ENCODE data around the gene FHIT. TPM values are rescaled to one million over a fixed set of nuclear protein-coding genes. Genes with fewer than 3 reads are reported as not detected.
"Not testable (repeated sequence)": the region's sequence is repeated elsewhere in the genome, so short reads cannot be mapped to it uniquely, and the experiment has no call there.

FHIT gene
- total and polyA plus RNA-seq, 8 donors = 1.8 to 10.6 (median 7.1) TPM

- WGBS, 5 donors = 83 to 91% (median 87%) methylated on average over 7 of the region's 7 CpGs
- no peak for DNase-seq
- intact Hi-C loops (cut with DNase I; ENCODE audit: low total_unique reads) = no loop called here
- H3K4me1 ChIP-seq = peaks cover 0 to 25% (median 13%) of the 10 kb centered on the region in 4 donors
- H3K4me3 ChIP-seq = no peak overlapping the region
- no peaks in the 10 kb centered on the region for H3K27me3 ChIP-seq
- no peak for TF ChIP-seq EP300 (IDR thresholded peaks at IDR 0.05)
- TF ChIP-seq CTCF (IDR thresholded peaks at IDR 0.05) = no peak
- no peak for TF ChIP-seq POLR2AphosphoS5 (IDR thresholded peaks at IDR 0.05)
- no peak for TF ChIP-seq POLR2A (IDR thresholded peaks at IDR 0.05)
- no peaks in the 10 kb centered on the region for H3K9me3 ChIP-seq
- peak overlapping the region in 1 of 5 donors; percentile 60 for H3K27ac ChIP-seq
- no peaks in the 10 kb centered on the region for H3K36me3 ChIP-seq
Observed at GRCh38 chr3:59808446-59808845, 1442.8 kb downstream of the FHIT start.

GRCh38 chr3:59803268-59803667 lies 1448.0 kb downstream of the FHIT start:
- Histone ChIP-seq H3K9me3 (no peaks in the 10 kb centered on the region), H3K36me3 (no peaks in the 10 kb centered on the region), H3K4me3 (no peak overlapping the region), H3K4me1 (no peaks in the 10 kb centered on the region), H3K27ac (no peak overlapping the region), H3K27me3 (no peaks in the 10 kb centered on the region)
- WGBS, 5 donors = 92 to 96% (median 93%) methylated on average over 11 of the region's 11 CpGs
- intact Hi-C loops (cut with DNase I; ENCODE audit: low total_unique reads) = no loop called here
- TF ChIP-seq CTCF (IDR thresholded peaks at IDR 0.05) (no peak), POLR2A (IDR thresholded peaks at IDR 0.05) (no peak), POLR2AphosphoS5 (IDR thresholded peaks at IDR 0.05) (no peak)
- no peak for DNase-seq

- H3K27me3 ChIP-seq; DNase-seq; H3K4me1 ChIP-seq; H3K36me3 ChIP-seq; H3K27ac ChIP-seq; intact Hi-C loops (cut with DNase I; ENCODE audit: low total_unique reads); H3K4me3 ChIP-seq; H3K9me3 ChIP-seq: not testable (repeated sequence)
- WGBS, 5 donors = 85 to 90% (median 88%) methylated on average over 5 of the region's 5 CpGs
Observed at GRCh38 chr3:59802453-59802852, 1448.8 kb downstream of the FHIT start.

- WGBS, 5 donors = 51 to 78% (median 57%) methylated on average over 2 of the region's 2 CpGs
- intact Hi-C loops (cut with DNase I; ENCODE audit: low total_unique reads) = no loop called here
- no peaks in the 10 kb centered on the region for H3K27me3 ChIP-seq
- H3K4me3 ChIP-seq = no peak overlapping the region
- peak in 1 of 2 donors; percentile 41 for DNase-seq
- no peaks in the 10 kb centered on the region for H3K36me3 ChIP-seq
- no peaks in the 10 kb centered on the region for H3K9me3 ChIP-seq
- H3K4me1 ChIP-seq = no peaks in the 10 kb centered on the region
- no peak overlapping the region for H3K27ac ChIP-seq
- TF ChIP-seq POLR2AphosphoS5 (IDR thresholded peaks at IDR 0.05) (no peak), CTCF (IDR thresholded peaks at IDR 0.05) (no peak), POLR2A (IDR thresholded peaks at IDR 0.05) (no peak), EP300 (IDR thresholded peaks at IDR 0.05) (no peak)
Observed at GRCh38 chr3:59802045-59802444, 1449.2 kb downstream of the FHIT start.

- no peaks in the 10 kb centered on the region for H3K36me3 ChIP-seq
- H3K4me3 ChIP-seq = no peak overlapping the region
- DNase-seq = no peak
- no peaks in the 10 kb centered on the region for H3K9me3 ChIP-seq
- no peaks in the 10 kb centered on the region for H3K27me3 ChIP-seq
- 56 to 74% (median 69%) methylated on average over 2 of the region's 2 CpGs for WGBS, 5 donors
- H3K27ac ChIP-seq = no peak overlapping the region
- TF ChIP-seq CTCF (IDR thresholded peaks at IDR 0.05) (no peak), POLR2A (IDR thresholded peaks at IDR 0.05) (no peak), POLR2AphosphoS5 (IDR thresholded peaks at IDR 0.05) (no peak), EP300 (IDR thresholded peaks at IDR 0.05) (no peak)
- intact Hi-C loops (cut with DNase I; ENCODE audit: low total_unique reads) = no loop called here
- H3K4me1 ChIP-seq = no peaks in the 10 kb centered on the region
Observed at GRCh38 chr3:59800481-59800880, 1450.8 kb downstream of the FHIT start.
